HUES64 (cell line): ENCODE data around the gene LCN12.
"Not testable (repeated sequence)": the region's sequence is repeated elsewhere in the genome, so short reads cannot be mapped to it uniquely, and the experiment has no call there.

Experiments used
- H3K27ac ChIP-seq: 2 replicates; pipeline ENCODE4 v1.7.0; 2013; ENCODE audit warnings: low read depth, low read length, inconsistent platforms
- H3K27me3 ChIP-seq: 2 replicates; pipeline ENCODE4 v1.6.1; 2013; ENCODE audit warnings: mild to moderate bottlenecking, low read length; ENCODE audit not compliant: insufficient read depth
- H3K36me3 ChIP-seq: 2 replicates; pipeline ENCODE4 v1.6.1; 2013; ENCODE audit warnings: mild to moderate bottlenecking, low read length; ENCODE audit not compliant: insufficient read depth
- H3K4me1 ChIP-seq: 2 replicates; pipeline ENCODE4 v1.6.1; 2013; ENCODE audit warnings: mild to moderate bottlenecking, low read length, moderate library complexity; ENCODE audit not compliant: insufficient read depth
- H3K4me3 ChIP-seq: 2 replicates; pipeline ENCODE4 v1.5.1; 2013; ENCODE audit warnings: mild to moderate bottlenecking, low read length, moderate library complexity
- H3K9ac ChIP-seq: 2 replicates; pipeline ENCODE4 v1.6.1; 2013; ENCODE audit warnings: mild to moderate bottlenecking, low read depth, low read length
- H3K9me3 ChIP-seq: 2 replicates; pipeline ENCODE4 v1.6.1; 2013; ENCODE audit warnings: low read depth, low read length; ENCODE audit not compliant: insufficient read depth
- WGBS: fragments of 150-250, 120-280 bp; methylation state at CpG from one replicate; pipeline ENCODE4 v1.1.7; 2013; ENCODE audit warnings: missing lambda C conversion rate; 5-methylcytosine and 5-hydroxymethylcytosine counted together

The LCN12 gene

DNA sequence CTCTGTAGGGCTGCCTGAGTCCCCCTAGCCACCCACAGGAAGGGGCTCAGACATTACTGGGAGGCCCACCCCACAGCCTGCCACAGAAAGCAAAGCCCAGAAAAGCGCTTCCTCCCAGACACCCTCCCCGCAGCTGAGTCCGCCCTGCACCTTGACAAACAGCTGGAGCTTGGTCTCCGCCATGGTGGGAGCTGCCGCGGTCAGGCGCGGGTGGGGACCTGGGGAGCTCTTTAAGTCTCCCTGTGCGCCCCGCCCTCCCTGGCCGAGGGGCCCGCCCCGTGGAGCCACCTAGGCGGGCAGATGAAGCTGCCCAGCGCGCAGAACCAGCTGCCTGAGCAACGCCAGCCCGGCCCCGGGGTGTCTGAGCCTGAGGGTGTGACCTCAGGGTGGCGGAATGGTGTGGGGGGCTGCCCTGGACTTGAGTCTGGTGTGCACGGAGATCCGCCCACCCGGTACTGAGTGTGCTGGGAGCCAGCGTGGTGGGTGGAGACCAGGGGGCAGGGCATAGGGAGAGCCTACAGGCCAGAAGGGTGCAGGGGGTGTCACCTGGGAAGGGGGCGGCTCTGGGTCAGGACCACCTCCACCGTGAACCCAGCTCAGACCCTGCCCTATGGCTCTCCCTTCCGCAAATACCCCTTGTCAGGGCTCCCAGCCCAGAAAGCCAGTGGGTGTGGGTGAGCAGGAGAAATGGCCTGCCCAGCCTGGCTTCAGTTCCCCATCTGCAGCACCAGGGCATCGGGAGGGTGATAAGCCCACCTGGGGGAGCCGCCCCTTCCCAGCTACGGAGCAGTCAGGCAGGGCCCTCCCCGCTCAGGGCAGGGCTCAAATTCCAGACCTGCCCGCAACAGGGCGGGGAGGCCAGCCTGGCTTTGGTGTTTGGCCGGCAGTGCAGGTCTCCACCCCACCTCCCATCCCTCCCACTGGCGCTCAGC lies 44.6 kb downstream of the LCN12 start, which contains the start of gene CLIC3:
Gene CLIC3, minus strand, starts transcription at position 208 of the 932 bp plus-strand sequence. Its CDS starts 25 bp downstream, at position 183.
- no peaks in the 10 kb centered on the region for H3K9me3 ChIP-seq
- H3K36me3 ChIP-seq, result peaks cover 5% of the 10 kb centered on the region; the same call in 1 of the 2 replicates
- H3K9ac ChIP-seq, result no peak within 1 kb of the TSS; the same call in 1 of the 2 replicates
- no peak within 1 kb of the TSS for H3K27ac ChIP-seq
- H3K4me1 ChIP-seq, result peaks cover 9% of the 10 kb centered on the region
- H3K27me3 ChIP-seq, result 0 out of 2 replicates have a peak, but pooled peaks cover 6% of the 10 kb centered on the region
- H3K4me3 ChIP-seq, result peak within 1 kb of the TSS; percentile 29; the same call in 1 of the 2 replicates
- WGBS, result 20% methylated on average over 34 of the region's 35 CpGs

DNA sequence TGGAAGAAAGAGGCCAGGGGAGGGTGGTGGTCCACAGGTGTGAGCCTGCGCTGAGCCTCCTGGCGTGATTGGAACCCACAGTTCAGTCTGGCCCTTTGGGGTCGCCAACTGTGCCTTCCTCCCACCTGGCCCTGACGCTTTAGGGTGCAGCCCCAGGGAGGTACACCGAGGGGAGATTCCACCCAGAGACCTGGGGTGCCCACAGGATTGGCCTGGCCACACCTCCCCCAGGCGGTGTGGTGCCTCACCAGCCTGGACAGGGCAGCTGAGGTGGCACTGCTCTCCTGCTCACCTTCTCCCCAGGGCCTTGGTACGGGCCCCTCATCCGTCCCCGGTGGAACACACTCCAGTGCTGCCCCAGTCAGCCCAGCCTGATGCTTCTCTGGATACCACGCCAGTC lies 45.3 kb downstream of the LCN12 start:
- H3K9me3 ChIP-seq, result no peaks in the 10 kb centered on the region
- no peak overlapping the region for H3K4me3 ChIP-seq
- H3K27ac ChIP-seq, result no peak overlapping the region
- 0 out of 2 replicates have a peak, but pooled peaks cover 6% of the 10 kb centered on the region for H3K27me3 ChIP-seq
- H3K36me3 ChIP-seq, result peaks cover 5% of the 10 kb centered on the region; the same call in 1 of the 2 replicates
- 86% methylated on average over 10 of the region's 10 CpGs for WGBS
- H3K9ac ChIP-seq, result no peak overlapping the region
- peaks cover 9% of the 10 kb centered on the region for H3K4me1 ChIP-seq

DNA sequence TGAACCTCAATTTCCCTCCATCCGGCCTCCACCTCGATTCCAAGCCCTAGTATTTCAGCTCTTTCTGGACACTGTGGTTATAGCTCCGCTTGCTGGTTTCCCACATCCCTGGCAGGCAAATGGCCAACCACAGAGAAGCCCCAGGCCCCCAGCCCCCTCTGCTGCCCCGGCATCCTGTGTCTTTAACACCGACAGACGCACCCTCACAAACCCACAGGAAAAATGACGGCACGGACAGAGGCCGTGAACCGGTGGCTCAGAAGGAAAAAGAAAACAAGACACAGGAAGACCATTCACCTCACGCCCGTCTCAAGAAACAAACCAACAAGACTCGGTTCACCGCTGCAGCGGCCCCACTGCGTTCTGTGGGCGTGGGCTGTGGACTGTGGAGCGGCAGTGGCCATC lies 45.8 kb downstream of the LCN12 start:
- H3K9ac ChIP-seq, result no peak overlapping the region
- H3K27ac ChIP-seq, result no peak overlapping the region
- peaks cover 9% of the 10 kb centered on the region for H3K4me1 ChIP-seq
- H3K27me3 ChIP-seq, result 0 out of 2 replicates have a peak, but pooled peaks cover 6% of the 10 kb centered on the region
- no peaks in the 10 kb centered on the region for H3K9me3 ChIP-seq
- 93% methylated on average over 18 of the region's 18 CpGs for WGBS
- peaks cover 5% of the 10 kb centered on the region; the same call in 1 of the 2 replicates for H3K36me3 ChIP-seq
- no peak overlapping the region for H3K4me3 ChIP-seq

DNA sequence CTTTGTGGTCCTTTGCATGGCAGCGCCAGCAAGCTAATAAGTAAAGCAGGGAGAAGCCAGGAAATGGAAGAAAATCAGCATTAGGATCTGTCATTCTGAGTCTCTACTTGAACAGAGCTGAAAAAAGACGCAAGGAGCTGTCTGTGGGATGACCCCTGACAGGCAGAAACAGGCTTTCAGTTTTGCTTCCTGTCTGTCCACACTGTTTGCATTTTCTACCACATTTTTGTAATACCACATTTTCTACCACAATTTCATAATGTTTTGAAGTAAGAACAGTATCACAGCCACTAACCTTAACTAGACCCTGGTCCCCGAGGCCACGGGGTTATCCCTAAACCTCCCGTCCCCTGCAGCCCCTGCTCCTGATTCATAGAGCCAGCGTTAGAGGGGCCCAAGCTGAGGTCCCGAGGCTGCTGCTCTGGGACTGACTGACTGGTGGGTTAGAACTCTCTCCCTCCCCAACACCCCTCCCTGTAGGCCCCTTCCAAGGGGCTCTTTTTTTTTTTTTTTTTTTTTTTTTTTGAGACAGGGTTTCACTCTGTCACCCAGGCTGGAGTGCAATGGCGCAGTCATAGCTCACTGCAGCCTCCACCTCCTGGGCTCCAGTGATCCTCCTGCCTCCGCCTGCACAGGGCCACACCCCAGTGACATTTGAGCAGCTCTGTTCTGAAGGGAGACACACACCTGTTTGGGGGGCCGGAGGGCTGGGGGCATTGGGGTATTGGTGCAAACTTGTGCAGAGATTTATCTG lies 48.3 kb downstream of the LCN12 start:
- no peaks in the 10 kb centered on the region for H3K36me3 ChIP-seq
- 91% methylated on average over 10 of the region's 10 CpGs for WGBS
- no peak overlapping the region for H3K4me3 ChIP-seq
- H3K27ac ChIP-seq, result no peak overlapping the region
- H3K9me3 ChIP-seq, result no peaks in the 10 kb centered on the region
- 0 out of 2 replicates have a peak, but pooled peaks cover 2% of the 10 kb centered on the region for H3K27me3 ChIP-seq
- H3K9ac ChIP-seq, result no peak overlapping the region
- peaks cover 9% of the 10 kb centered on the region for H3K4me1 ChIP-seq

- no peak overlapping the region for H3K9ac ChIP-seq
- 94% methylated on average over 19 of the region's 20 CpGs for WGBS
- no peak overlapping the region for H3K27ac ChIP-seq
- no peaks in the 10 kb centered on the region for H3K9me3 ChIP-seq
- peaks cover 3% of the 10 kb centered on the region; the same call in 1 of the 2 replicates for H3K4me1 ChIP-seq
- no peak overlapping the region for H3K4me3 ChIP-seq
- H3K36me3 ChIP-seq, result no peaks in the 10 kb centered on the region
- no peaks in the 10 kb centered on the region for H3K27me3 ChIP-seq
These were observed 50.0 kb downstream of the LCN12 start for GRCh38 chr9:137001857-137002645.

- Histone ChIP-seq H3K27me3 (no peaks in the 10 kb centered on the region), H3K9ac (no peak overlapping the region), H3K27ac (no peak overlapping the region), H3K9me3 (no peaks in the 10 kb centered on the region), H3K4me1 (no peaks in the 10 kb centered on the region), H3K36me3 (no peaks in the 10 kb centered on the region), H3K4me3 (no peak overlapping the region)
- WGBS, result 95% methylated on average over 10 of the region's 10 CpGs
These were observed 50.6 kb downstream of the LCN12 start for GRCh38 chr9:137002646-137003041.

DNA sequence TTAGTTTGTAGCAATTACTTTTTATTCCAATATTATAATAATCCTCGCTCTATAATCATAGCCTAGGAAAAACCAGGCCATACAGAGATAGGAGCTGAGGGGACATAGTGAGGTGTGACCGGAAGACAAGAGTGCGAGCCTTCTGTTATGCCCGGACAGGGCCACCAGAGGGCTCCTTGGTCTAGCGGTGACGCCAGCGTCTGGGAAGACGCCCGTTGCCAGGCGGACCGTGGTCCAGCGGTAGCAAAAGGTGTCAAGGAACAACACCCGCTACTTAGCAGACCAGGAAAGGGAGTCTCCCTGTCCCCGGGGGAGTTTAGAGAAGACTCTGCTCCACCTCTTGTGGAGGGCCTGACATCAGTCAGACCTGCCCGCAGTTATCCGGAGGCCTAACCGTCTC lies 52.2 kb downstream of the LCN12 start:
- not testable (repeated sequence) for H3K9me3 ChIP-seq, H3K4me3 ChIP-seq, H3K27me3 ChIP-seq, H3K36me3 ChIP-seq, H3K27ac ChIP-seq, H3K4me1 ChIP-seq, H3K9ac ChIP-seq
- WGBS, result 43% methylated on average over 16 of the region's 17 CpGs
